ENCODE results near the gene LARP4B. TPM values are rescaled to one million over a fixed set of nuclear protein-coding genes. Genes with fewer than 3 reads are reported as not detected.

Gene LARP4B
- polyA plus RNA-seq, 1 donor: 51.3 TPM

GRCh38 chr10:807958-808353 lies 123.5 kb downstream of the LARP4B start:
- no peak for DNase-seq

GRCh38 chr10:807163-807957 lies 124.1 kb downstream of the LARP4B start:
- no peak for DNase-seq

GRCh38 chr10:806451-807162 lies 124.9 kb downstream of the LARP4B start:
- no peak for DNase-seq

- DNase-seq: no peak
Measured at GRCh38 chr10:805620-806305, 125.7 kb downstream of the LARP4B start.

- no peak for DNase-seq
Measured at GRCh38 chr10:804787-805619, 126.5 kb downstream of the LARP4B start.

GRCh38 chr10:804191-804781 lies 127.2 kb downstream of the LARP4B start:
- no peak for DNase-seq

GRCh38 chr10:803041-803741 lies 128.3 kb downstream of the LARP4B start:
- no peak for DNase-seq

GRCh38 chr10:802506-802905 lies 129.0 kb downstream of the LARP4B start:
- no peak for DNase-seq

GRCh38 chr10:797179-797578 lies 134.3 kb downstream of the LARP4B start:
- no peak for DNase-seq

GRCh38 chr10:796233-796632 lies 135.3 kb downstream of the LARP4B start:
- DNase-seq: no peak

- DNase-seq: no peak
Measured at GRCh38 chr10:794382-794956, 137.0 kb downstream of the LARP4B start.

- no peak for DNase-seq
Measured at GRCh38 chr10:792792-793100, 138.8 kb downstream of the LARP4B start.

- DNase-seq: no peak
Measured at GRCh38 chr10:792083-792791, 139.3 kb downstream of the LARP4B start.

GRCh38 chr10:791639-792038 lies 139.9 kb downstream of the LARP4B start:
- no peak for DNase-seq

GRCh38 chr10:790821-791551 lies 140.5 kb downstream of the LARP4B start:
- no peak for DNase-seq

GRCh38 chr10:789831-790701 lies 141.4 kb downstream of the LARP4B start:
- no peak for DNase-seq

- DNase-seq: peak; percentile 64
Measured at GRCh38 chr10:788796-789748, 142.4 kb downstream of the LARP4B start.
